ENCODE measurements around the gene ANKRD60.

The ANKRD60 gene

DNA sequence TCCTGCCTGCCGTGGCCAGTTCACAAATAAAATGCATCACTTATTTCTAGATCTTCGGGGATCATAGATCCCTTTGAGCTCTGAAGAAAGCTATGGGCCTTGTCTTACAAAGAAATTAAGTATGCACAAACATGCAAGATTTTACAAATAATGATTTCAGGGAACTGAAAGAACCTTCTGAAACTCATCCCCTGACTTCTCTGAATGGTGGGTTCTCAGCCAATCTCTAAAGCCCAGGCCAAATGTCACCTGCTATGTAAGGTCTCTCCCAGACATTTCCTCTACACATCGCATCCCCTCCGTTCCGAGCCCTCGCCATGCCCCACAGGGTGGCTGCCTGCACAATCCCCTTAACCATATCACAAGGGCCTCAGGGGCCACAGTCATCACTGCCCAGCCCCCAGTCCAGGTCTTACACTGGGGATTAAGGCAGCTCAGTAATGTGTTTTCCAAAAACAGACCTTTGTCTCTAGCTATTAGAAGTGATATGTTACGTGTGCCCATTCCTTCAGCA, 16.1 kb upstream of the ANKRD60 start:
- DNase-seq (ENCODE audit: low spot score), result no peak

DNA sequence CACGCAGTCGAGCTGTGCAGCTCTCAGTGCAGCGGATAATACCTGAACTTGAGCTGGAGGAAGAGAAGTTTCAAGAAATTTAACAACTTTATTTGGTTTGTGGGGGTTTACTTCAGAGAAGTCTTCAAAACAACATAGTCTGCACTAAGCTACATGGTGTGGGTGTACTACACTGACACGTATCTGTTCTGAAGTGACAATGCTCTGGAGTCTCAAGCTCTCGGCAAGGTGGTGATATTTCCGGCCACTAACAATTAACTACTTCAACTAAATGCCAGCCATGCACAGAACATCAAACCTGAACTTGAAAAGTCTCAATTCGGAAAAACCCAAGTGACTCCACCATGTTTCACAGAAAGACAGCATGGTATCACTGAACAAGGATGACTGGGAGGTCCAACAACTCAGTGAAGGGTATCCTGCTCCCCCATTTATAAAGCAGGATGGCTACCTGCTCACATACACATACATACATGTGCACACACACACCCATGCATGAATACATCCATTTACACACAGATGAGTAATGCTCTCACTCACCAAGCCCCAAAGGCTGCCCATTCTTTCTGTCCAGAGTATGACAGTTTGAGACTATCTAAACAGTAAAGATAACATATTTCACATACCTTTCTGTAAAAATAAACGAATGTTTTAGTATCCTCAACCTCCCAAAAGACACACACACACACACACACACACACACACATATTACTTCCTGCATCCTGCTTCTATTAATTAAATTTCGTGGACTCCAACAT, 15.4 kb upstream of the ANKRD60 start:
- DNase-seq (ENCODE audit: low spot score), result no peak

- DNase-seq (ENCODE audit: low spot score), result no peak
Measured at GRCh38 chr20:58242824-58243223, 14.4 kb upstream of the ANKRD60 start.

GRCh38 chr20:58241766-58242465, 13.5 kb upstream of the ANKRD60 start:
- no peak for DNase-seq (ENCODE audit: low spot score)

GRCh38 chr20:58240471-58240870, 12.0 kb upstream of the ANKRD60 start:
- no peak for DNase-seq (ENCODE audit: low spot score)

DNA sequence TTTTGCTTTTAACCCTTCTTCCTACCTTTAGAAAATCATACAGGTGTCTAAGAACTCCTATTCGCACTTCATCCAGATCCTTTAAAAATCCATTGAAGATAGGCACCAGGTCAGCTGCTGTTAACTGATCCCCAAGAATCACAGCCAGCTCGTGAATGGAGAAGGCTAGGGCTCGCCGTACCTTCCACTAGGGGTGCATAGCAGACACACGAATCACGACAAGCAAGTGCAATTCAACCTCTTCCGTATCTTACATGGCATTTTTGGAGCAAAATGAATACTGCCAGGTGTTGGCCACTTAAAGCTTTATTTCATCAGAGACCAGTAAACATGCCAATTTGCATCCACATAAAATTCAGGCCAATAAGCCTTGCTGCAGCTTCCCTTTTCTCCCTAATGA, 10.8 kb upstream of the ANKRD60 start:
- DNase-seq (ENCODE audit: low spot score), result no peak

GRCh38 chr20:58238490-58238889, 10.0 kb upstream of the ANKRD60 start:
- DNase-seq (ENCODE audit: low spot score), result no peak

DNA sequence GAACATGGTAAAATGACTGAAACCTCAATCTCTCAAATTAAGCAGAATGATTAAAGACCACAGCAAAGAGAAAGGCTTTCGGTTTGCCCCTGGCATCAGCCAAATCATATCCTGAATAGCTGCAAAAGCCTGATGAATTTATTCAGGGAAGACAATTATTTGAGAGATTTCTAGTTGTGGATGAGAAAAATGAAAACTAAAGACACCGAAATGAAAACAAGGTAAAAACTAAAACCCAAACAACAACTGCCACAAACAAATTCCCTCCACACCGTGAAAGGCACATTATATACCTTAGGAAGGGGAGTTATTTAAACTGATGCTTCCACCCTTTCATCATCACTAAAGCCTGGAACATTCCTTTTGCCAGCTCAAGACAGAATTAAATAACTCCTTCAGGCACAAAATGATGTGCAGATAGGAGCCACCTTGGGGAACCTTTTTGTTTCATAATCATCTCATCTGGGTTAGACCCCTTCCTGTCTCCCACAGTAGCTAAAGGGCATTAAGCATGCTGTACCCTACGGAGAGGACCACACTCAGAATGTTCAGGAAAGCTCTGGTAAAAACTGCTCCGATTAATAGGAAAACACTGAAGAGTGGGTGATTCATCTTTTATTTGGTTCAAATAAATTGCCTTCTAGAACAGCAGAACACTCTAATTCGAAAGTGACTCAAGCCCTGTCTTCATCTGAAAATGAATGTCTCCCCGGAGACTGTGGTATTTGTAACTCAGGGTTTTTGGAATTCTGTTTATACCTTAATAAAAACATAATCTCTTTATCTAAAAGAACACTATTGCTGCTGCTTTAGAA, 9.1 kb upstream of the ANKRD60 start:
- DNase-seq (ENCODE audit: low spot score), result no peak

- DNase-seq (ENCODE audit: low spot score), result peak; percentile 79
Measured at GRCh38 chr20:58236612-58237317, 8.3 kb upstream of the ANKRD60 start.

GRCh38 chr20:58235010-58235409, 6.6 kb upstream of the ANKRD60 start:
- DNase-seq (ENCODE audit: low spot score), result no peak

DNA sequence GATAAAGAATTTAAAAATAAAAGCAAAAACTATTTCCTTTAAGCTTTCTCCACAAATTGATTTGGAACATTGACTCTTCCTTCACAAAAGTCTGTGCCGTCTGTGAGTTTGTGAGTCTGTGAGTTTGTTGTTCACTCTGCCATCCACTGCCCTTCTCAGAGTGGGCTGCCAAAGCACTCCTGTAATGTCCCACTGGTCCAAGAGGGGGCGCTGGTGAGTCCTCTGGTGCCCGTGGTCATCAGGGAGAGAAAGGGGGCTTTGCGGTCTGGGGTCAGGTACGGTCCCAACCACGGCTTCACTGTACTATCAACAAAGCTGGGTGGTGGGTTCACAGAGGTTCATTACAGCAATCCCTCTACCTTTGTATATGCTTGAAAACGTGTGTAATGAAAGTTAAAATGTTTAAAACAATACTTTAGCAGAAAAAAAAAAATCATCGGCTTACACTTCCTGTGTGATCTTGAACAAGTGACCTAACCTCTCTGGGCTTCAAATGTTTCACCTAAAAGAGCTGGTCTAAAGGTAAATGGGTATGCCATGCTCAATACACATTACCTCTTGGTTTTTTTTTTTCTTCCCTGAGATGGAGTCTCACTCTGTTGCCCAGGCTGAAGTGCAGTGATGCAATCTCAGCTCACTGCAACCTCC, 5.6 kb upstream of the ANKRD60 start:
- DNase-seq (ENCODE audit: low spot score), result no peak

DNA sequence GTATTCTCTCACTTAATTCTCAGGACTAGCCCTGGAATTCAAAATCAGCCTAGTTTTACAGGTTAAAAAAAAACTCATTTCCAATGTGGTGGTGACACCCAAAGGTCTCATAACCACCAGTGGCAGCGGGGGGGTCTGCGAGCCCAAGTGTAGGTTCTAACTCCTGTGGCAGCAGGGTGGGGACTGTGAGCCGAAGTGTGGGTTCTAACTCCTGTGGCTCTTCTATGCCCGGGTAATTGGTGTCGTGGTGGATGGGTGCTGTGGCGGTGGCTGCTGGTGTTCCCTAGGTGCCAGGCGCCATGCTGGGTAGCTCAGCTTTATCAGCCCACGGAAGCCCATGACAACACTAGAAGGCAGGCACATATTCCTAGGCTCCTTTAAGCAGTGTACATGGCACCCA, 4.9 kb upstream of the ANKRD60 start:
- no peak for DNase-seq (ENCODE audit: low spot score)

- no peak for DNase-seq (ENCODE audit: low spot score)
Measured at GRCh38 chr20:58231683-58232082, 3.2 kb upstream of the ANKRD60 start.

DNA sequence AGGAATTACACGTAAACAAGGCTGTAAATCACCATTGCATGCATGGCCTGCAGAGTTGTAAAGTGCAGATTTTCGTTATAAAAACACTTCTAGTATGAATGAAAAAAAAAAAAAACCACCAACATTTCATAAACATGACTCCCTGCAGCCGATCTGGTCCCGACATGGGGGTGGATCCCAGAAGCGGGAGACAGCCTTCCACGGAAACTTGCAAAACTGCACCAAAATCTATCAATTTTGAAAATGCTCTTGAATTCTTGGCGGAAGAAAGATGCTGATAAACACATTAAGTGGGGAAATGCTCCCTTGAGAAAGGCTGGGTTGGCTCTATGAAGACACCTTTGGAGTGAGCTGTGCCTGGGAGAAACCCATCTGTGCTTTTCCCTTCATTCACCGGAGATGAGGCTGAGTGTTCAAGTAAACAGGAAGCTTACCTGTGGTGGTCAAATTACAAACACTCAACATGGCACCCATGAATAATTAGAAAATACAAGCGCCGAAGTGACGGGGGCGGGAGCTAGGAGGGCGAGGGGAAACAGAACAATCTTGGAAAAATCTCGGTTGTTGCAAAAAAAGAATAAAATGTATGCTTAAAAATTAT, 845 bp upstream of the ANKRD60 start:
- DNase-seq (ENCODE audit: low spot score), result no peak

DNA sequence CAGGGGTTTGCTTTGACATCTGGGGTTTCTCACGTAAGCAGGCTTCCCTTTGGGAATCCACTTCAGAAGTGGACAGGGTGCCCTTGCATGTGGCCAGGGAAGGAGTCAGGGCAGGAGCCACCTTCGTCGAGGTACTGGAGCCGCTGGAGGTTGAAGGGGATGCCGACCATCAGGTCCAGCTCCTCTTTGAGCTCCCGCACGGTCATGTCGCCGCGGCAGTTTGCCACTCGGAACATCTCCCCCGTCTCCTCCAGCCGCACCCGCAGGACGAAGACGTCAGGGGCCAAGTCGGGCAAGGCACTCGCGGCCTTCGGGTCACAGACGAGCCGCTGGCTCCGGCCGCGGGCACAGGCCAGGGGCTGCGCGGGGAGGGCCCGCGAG, 360 bp downstream of the ANKRD60 start:
- no peak for DNase-seq (ENCODE audit: low spot score)

- DNase-seq (ENCODE audit: low spot score), result no peak
Measured at GRCh38 chr20:58227391-58228102, 906 bp downstream of the ANKRD60 start.

- DNase-seq (ENCODE audit: low spot score), result no peak
Measured at GRCh38 chr20:58225452-58226200, 2.8 kb downstream of the ANKRD60 start.

DNA sequence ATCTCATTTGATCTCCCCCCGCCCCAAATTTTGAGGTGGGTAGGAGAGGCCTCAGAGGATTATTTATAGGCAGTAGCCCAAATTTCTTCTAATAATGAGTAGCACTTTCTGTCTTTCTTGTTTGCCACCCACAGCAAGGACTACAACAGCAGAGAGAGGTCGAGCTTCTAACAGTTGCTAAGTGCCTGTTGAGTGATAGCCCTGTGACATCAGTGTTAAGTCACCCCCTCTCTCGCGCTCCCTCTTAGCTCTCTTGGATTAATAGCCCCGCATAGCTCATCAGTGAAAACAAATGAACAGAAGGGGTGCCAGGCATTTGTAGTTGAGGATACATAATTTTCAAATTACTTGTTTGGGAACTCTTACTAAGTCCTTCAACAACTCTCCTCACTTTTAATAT, 3.5 kb downstream of the ANKRD60 start:
- no peak for DNase-seq (ENCODE audit: low spot score)

GRCh38 chr20:58224097-58224496, 4.4 kb downstream of the ANKRD60 start:
- DNase-seq (ENCODE audit: low spot score), result no peak
